Cardiac fibroblast (primary cell): ENCODE results near the gene PIP4K2A.

Experiments
- DNase-seq, 2 donors: peaks; one replicate each; pipeline versions ENCODE4 v3.0.0 to v3.0.0-alpha.2; 2010; ENCODE audit warnings: low read depth in 2 of 2
- H3K4me3 ChIP-seq, 2 donors: replicated peaks in 1 of 2; 1 replicate in 1 of 2; 2 replicates in 1 of 2; pipeline ENCODE4 v1.5.1; 2011; ENCODE audit warnings: low read depth in 2 of 2, low read length in 2 of 2, mild to moderate bottlenecking in 2 of 2, moderate library complexity in 1 of 2
- CTCF ChIP-seq: IDR thresholded peaks from one replicate; pipeline ENCODE4 v1.5.1; 2011; ENCODE audit warnings: low read depth, mild to moderate bottlenecking, low read length, inconsistent platforms

The PIP4K2A gene

GRCh38 chr10:22545643-22546042, 168.7 kb downstream of the PIP4K2A start:
- no peak for TF ChIP-seq CTCF
- no peak for DNase-seq
- no peak overlapping the region for H3K4me3 ChIP-seq

DNA sequence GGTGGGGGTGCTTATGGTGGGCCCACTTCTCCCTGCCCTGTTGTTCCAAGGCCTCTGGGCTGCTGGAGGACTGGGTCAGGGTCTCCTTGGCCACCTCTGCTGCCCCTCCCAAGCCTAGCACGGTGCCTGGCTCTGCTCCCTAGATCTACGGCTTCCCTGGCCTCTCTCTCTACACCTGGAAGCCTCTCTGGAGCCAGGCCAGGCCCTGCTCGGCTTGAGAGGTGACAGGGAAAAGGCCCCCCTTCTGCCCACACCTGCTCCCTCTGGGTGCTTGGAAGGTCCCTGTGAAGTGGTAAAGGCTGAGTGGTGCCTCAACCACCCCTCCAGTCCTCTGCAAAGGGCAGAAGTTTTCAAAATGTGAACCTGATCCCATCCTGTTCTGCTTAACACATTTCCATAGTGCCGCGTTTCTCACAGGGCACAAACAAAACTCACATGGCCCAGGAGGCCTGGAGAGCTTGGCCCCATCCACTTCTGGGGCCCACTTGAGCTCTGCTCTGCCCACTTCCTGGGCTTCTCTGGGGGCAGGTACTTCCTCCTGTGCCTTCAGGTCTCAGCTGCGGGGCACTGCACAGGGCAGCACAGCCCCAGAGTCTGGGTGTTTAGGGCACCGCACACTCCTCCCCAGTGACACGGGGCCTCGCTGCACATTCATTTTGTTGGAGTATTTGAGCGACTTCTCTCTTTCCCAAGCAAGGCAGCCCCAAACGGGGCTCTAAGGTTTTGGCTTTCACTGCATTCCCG, 169.9 kb downstream of the PIP4K2A start:
- TF ChIP-seq CTCF, result no peak
- no peak overlapping the region for H3K4me3 ChIP-seq
- no peak for DNase-seq

DNA sequence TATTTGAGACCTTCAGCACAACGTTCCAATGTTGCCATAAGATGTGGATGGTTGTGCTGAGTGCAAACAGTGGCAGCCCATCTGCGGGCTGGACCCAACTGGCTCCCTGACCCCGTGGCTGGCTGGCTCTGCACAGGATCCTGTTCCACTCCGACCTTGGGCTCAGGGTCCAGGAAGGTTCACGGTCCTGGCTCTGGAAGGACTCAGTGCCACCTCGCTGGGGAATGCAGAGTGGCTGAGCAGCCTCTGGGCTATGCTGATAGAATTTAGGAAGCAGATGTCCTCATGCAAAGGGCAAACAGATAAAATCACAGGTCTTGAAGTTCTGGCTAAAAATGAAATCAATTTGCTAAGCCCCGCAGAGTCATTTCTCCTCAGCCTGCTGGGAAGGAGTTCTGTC, 171.6 kb downstream of the PIP4K2A start:
- no peak for DNase-seq
- TF ChIP-seq CTCF, result no peak
- no peak overlapping the region for H3K4me3 ChIP-seq

DNA sequence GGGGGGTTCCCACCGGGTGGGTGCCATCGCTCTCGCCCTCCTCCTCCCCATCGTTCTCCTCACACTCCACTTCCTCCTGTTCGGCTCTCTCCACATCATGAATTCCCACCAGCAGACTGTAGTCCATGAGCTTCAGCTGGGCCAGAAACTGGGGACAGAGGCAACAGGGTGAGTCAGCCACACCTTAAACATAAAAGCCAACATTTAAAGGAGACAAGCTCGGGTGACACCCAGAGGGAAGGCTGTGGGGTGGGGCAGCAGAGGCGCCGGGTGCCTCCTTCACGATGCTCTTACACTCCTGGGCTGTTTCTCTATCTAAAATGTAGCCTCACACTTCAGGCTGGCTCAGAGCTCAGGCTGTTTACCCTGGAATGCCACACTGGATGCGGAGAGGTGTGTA, 172.5 kb downstream of the PIP4K2A start:
- TF ChIP-seq CTCF, result no peak
- no peak overlapping the region for H3K4me3 ChIP-seq
- no peak for DNase-seq

DNA sequence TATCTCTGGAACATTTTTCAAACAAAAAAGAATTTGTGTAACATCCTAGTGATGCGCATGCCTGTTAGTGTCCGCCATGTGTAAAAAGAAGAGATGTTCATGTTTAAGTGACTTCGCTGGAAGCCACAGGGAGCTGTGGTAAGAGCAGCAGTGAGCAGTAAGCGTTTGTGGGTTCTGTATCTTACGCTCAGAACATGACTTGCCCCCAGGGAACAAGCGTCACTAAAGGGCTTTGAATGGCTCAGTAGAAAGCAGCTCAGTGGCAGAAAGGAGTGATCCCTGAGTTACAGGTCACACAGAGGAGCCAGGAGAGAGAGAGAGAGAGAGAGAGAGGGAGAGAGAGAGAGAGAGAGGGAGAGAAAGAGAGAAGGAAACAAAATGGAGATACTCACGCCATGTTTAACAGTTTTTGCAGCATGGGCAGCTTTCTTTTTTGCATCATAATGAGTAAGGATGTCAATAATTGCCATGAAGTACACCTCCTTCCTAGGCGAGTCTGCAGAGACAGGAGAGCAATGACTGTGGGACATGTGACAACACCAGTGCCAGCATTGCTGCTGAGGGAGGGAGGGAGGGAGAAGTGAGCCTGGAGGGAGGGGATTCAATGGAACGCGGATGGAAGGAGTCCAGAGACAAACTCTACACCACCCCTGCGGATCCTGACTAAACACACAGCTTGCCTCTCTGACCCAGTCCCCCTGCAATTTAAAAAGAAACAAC, 174.6 kb downstream of the PIP4K2A start:
- no peak overlapping the region for H3K4me3 ChIP-seq
- no peak for DNase-seq
- TF ChIP-seq CTCF, result no peak

DNA sequence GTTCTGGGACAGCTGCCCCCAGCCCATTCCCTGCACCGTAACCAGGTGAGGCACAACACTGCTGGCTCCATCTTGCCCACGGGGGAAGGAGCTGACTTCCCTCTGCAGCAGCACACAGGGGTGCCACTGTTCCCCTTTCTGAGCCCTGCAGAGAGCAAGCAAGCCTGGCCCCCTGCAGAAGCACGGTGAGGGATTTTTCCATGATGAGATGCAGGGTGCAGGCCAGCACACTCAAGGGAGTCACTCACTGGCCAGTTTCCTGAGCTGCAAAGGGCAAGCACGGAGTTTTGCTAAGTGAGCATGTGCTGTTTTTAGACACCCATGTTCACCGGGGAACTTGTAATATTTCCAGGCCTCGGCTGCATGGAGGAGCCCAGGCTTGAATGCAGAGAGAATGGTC, 176.6 kb downstream of the PIP4K2A start:
- no peak overlapping the region for H3K4me3 ChIP-seq

More for the DNA sequence above, 176.6 kb downstream of the PIP4K2A start:
- TF ChIP-seq CTCF, result no peak
- no peak for DNase-seq
